Endodermal cell (in vitro differentiated cells): ENCODE results near the gene PRKCA. TPM values are rescaled to one million over a fixed set of nuclear protein-coding genes. Genes with fewer than 3 reads are reported as not detected.

Source experiments
- DNase-seq: peaks from one replicate; pipeline ENCODE4 v3.0.0-alpha.2; 2017
- H3K27ac ChIP-seq: 2 replicates; pipeline ENCODE4 v1.5.1; 2013; ENCODE audit warnings: mild to moderate bottlenecking, low read depth, low read length, moderate library complexity
- H3K27me3 ChIP-seq: 2 replicates; pipeline ENCODE4 v1.6.1; 2013; ENCODE audit warnings: mild to moderate bottlenecking, low read length, moderate library complexity; ENCODE audit not compliant: insufficient read depth, control insufficient read depth, poor library complexity, severe bottlenecking
- H3K36me3 ChIP-seq: 2 replicates; pipeline ENCODE4 v1.7.0; 2013; ENCODE audit warnings: mild to moderate bottlenecking, low read length, moderate library complexity; ENCODE audit not compliant: control insufficient read depth, insufficient read depth
- H3K4me1 ChIP-seq: one replicate; pipeline ENCODE4 v1.7.0; 2013; ENCODE audit warnings: low read length; ENCODE audit not compliant: control insufficient read depth, insufficient read depth
- H3K4me3 ChIP-seq: 2 replicates; pipeline ENCODE4 v1.5.1; 2013; ENCODE audit warnings: mild to moderate bottlenecking, low read length, moderate library complexity
- H3K9ac ChIP-seq: 2 replicates; pipeline ENCODE4 v1.6.1; 2013; ENCODE audit warnings: mild to moderate bottlenecking, low read length, moderate library complexity; ENCODE audit not compliant: poor library complexity, severe bottlenecking; ENCODE audit errors: extremely low read depth
- H3K9me3 ChIP-seq: 2 replicates; pipeline ENCODE4 v1.6.1; 2013; ENCODE audit warnings: mild to moderate bottlenecking, low read length, moderate library complexity; ENCODE audit not compliant: control insufficient read depth
- H3K27ac Mint-ChIP-seq: 2 replicates; pipeline ENCODE4 v1.8.0; 2020; ENCODE audit warnings: mixed read lengths
- H3K27me3 Mint-ChIP-seq: 2 replicates; pipeline ENCODE4 v1.8.0; 2021; ENCODE audit warnings: mild to moderate bottlenecking, mixed read lengths; ENCODE audit not compliant: insufficient read depth
- H3K36me3 Mint-ChIP-seq: 2 replicates; pipeline ENCODE4 v1.8.0; 2020; ENCODE audit warnings: low read depth, mixed read lengths
- H3K4me1 Mint-ChIP-seq: 2 replicates; pipeline ENCODE4 v1.8.0; 2020; ENCODE audit warnings: mixed read lengths
- H3K4me3 Mint-ChIP-seq: 2 replicates; pipeline ENCODE4 v1.8.0; 2020; ENCODE audit warnings: mild to moderate bottlenecking, moderate library complexity, mixed read lengths
- H3K9me3 Mint-ChIP-seq: 2 replicates; pipeline ENCODE4 v1.8.0; 2020; ENCODE audit warnings: mild to moderate bottlenecking, mixed read lengths
- CTCF ChIP-seq: fragments of 200-600 bp; sonication (generic); conservative IDR thresholded peaks from 2 replicates; pipeline ENCODE4 v1.5.0; 2021; ENCODE audit warnings: antibody characterized with exemption, mild to moderate bottlenecking
- WGBS, 2 experiments: methylation state at CpG; one replicate each; pipeline versions ENCODE4 v1.1.5 to v1.1.7; 2013; ENCODE audit warnings: missing lambda C conversion rate in 2 of 2, mixed read lengths in 1 of 2; ENCODE audit not compliant: insufficient coverage in 1 of 2, insufficient read length in 1 of 2; 5-methylcytosine and 5-hydroxymethylcytosine counted together
- total RNA-seq, 2 donors: library from RNA; stranded (reverse); fragmentation: NEBNext Ultra II Directional in 1 of 2; extraction: Animal tissue kit (Norgen Biotek cat#: 25700) in 1 of 2; gene quantifications; 2 replicates in 1 of 2; 3 replicates in 1 of 2; pipeline ENCODE4 v1.2.1, GENCODE V29; 2021

Gene PRKCA
- total RNA-seq, 2 donors from 2014 or later = 8.7 to 14.6 TPM

GRCh38 chr17:66445229-66445628, 142.8 kb downstream of the PRKCA start:
- Mint-ChIP-seq H3K4me1 (peaks cover 46% of the 10 kb centered on the region), H3K27ac (no peak overlapping the region), H3K27me3 (no peaks in the 10 kb centered on the region), H3K4me3 (no peak overlapping the region), H3K36me3 (no peaks in the 10 kb centered on the region), H3K9me3 (no peaks in the 10 kb centered on the region)
- Histone ChIP-seq H3K27me3 (no peaks in the 10 kb centered on the region), H3K9me3 (no peaks in the 10 kb centered on the region), H3K36me3 (no peaks in the 10 kb centered on the region), H3K27ac (no peak overlapping the region), H3K4me1 (peaks cover 12% of the 10 kb centered on the region), H3K9ac (no peak overlapping the region), H3K4me3 (no peak overlapping the region)
- WGBS, 2 experiments = 93 to 96% methylated on average over 3 of the region's 3 CpGs
- no peak for TF ChIP-seq CTCF
- no peak for DNase-seq

DNA sequence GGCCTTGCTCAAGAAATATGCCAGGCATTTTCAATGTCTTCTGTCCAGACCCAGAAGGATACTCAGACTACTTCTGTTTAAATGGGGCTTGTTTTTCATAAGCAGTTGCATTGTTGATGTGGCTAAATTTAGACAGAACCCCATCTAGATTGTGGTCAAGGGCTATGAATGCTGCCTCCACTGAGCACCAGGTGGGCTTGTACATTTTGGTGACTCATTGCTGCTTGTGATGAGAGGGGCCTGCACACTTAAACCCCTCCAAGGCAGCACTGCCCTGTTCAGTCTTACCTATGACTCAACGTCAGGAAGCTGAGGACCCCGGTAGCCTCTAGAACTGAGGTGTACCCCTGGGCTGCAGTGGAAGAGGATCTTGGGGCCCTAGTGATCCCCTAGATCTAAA, 144.0 kb downstream of the PRKCA start:
- H3K27ac ChIP-seq = no peak overlapping the region
- H3K36me3 ChIP-seq = no peaks in the 10 kb centered on the region
- H3K9ac ChIP-seq = no peak overlapping the region
- no peak for DNase-seq
- no peak overlapping the region for H3K27ac Mint-ChIP-seq
- 91 to 92% methylated on average over 2 of the region's 2 CpGs for WGBS, 2 experiments
- peaks cover 12% of the 10 kb centered on the region for H3K4me1 ChIP-seq
- no peaks in the 10 kb centered on the region for H3K9me3 Mint-ChIP-seq
- no peak overlapping the region for H3K4me3 Mint-ChIP-seq
- H3K27me3 Mint-ChIP-seq = no peaks in the 10 kb centered on the region
- no peak overlapping the region for H3K4me3 ChIP-seq
- no peaks in the 10 kb centered on the region for H3K36me3 Mint-ChIP-seq
- H3K27me3 ChIP-seq = no peaks in the 10 kb centered on the region
- H3K9me3 ChIP-seq = no peaks in the 10 kb centered on the region
- TF ChIP-seq CTCF = no peak
- H3K4me1 Mint-ChIP-seq = peaks cover 54% of the 10 kb centered on the region

DNA sequence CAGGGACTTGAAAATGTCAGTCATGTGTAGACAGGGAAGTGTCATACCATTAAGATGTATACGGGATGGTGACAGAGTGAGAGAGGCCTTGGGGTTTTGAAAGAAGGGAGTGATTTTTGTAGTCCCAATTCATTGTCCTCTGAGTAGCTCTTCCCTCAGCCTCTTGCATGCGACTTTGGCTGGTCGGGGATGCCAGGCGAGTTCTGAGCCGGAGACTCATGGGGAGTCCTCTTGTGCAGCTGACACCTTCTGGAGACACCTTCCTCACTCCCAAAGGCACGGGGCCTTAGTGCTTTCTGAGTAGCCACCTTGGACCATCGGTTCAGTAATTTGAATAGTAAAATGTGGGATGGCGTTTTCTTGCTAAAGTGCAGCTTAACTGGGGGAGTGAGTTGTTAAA, 144.7 kb downstream of the PRKCA start:
- H3K9ac ChIP-seq = no peak overlapping the region
- H3K27me3 ChIP-seq = no peaks in the 10 kb centered on the region
- H3K4me1 ChIP-seq = peaks cover 12% of the 10 kb centered on the region
- H3K27ac ChIP-seq = no peak overlapping the region
- no peak overlapping the region for H3K27ac Mint-ChIP-seq
- H3K36me3 ChIP-seq = no peaks in the 10 kb centered on the region
- H3K4me3 ChIP-seq = no peak overlapping the region
- 94 to 95% methylated on average over 6 to 8 of the region's 8 CpGs for WGBS, 2 experiments
- TF ChIP-seq CTCF = no peak
- H3K4me3 Mint-ChIP-seq = no peak overlapping the region
- H3K27me3 Mint-ChIP-seq = no peaks in the 10 kb centered on the region
- no peaks in the 10 kb centered on the region for H3K9me3 ChIP-seq
- H3K4me1 Mint-ChIP-seq = peaks cover 61% of the 10 kb centered on the region
- H3K9me3 Mint-ChIP-seq = no peaks in the 10 kb centered on the region
- no peak for DNase-seq
- no peaks in the 10 kb centered on the region for H3K36me3 Mint-ChIP-seq
